Ishikawa (cell line): ENCODE measurements around the gene FAM131A.

ENCODE experiments used
- EGR1 ChIP-seq: IDR thresholded peaks from 2 replicates; pipeline ENCODE4 v1.6.1; 2012
- TCF12 ChIP-seq: IDR thresholded peaks from 2 replicates; pipeline ENCODE4 v1.6.1; 2012; ENCODE audit warnings: low read depth
- YY1 ChIP-seq: IDR thresholded peaks from 2 replicates; pipeline ENCODE4 v1.6.1; 2012; ENCODE audit warnings: low read depth
- TF ChIP-seq, protein P1 (sequence below): IDR thresholded peaks from 2 replicates; pipeline ENCODE4 v1.6.1; 2012

DNA sequence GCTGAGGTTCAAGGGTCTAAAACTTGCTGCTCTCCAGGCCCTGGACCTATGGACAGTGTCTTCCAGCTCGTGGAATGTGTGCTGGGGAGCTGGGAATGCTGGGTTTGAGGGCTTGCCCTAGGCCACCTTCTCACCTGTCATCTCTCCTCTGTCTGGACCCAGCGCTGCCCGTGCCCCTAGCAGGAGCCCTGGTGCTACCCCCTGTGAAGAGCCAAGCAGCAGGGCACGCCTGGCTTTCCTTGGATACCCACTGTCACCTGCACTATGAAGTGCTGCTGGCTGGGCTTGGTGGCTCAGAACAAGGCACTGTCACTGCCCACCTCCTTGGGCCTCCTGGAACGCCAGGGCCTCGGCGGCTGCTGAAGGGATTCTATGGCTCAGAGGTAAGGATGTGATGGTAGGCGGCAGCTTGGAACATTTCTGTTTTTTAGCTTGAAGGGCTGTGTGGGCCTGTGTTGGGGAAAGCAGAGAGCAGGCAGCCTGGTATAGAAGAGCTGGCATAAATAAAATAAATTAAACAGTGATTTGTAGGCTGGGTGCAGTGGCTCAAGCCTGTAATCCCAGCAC, 47.5 kb downstream of the FAM131A start:
- TF ChIP-seq EGR1 = no peak
- TF ChIP-seq YY1 = no peak
- TF ChIP-seq, protein P1, sequence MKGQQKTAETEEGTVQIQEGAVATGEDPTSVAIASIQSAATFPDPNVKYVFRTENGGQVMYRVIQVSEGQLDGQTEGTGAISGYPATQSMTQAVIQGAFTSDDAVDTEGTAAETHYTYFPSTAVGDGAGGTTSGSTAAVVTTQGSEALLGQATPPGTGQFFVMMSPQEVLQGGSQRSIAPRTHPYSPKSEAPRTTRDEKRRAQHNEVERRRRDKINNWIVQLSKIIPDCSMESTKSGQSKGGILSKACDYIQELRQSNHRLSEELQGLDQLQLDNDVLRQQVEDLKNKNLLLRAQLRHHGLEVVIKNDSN = no peak
- TF ChIP-seq TCF12 = no peak
